Progenitor cell of endocrine pancreas (in vitro differentiated cells): ENCODE results near the gene CREBBP. TPM values are rescaled to one million over a fixed set of nuclear protein-coding genes. Genes with fewer than 3 reads are reported as not detected.
"Not testable (repeated sequence)": the region's sequence is repeated elsewhere in the genome, so short reads cannot be mapped to it uniquely, and the experiment has no call there.

Experiments used
- DNase-seq: peaks from one replicate; pipeline ENCODE4 v3.0.0; 2021; ENCODE audit warnings: low spot score; ENCODE audit not compliant: unreplicated experiment
- H3K27ac Mint-ChIP-seq: 2 replicates; pipeline ENCODE4 v1.8.0; 2021; ENCODE audit warnings: mild to moderate bottlenecking, moderate library complexity, mixed read lengths
- H3K27me3 Mint-ChIP-seq: 2 replicates; pipeline ENCODE4 v1.8.0; 2021; ENCODE audit warnings: mixed read lengths
- H3K36me3 Mint-ChIP-seq: 2 replicates; pipeline ENCODE4 v1.8.0; 2022; ENCODE audit warnings: mixed read lengths; ENCODE audit not compliant: insufficient read depth
- H3K4me1 Mint-ChIP-seq: 2 replicates; pipeline ENCODE4 v1.8.0; 2021; ENCODE audit warnings: low read depth, mixed read lengths
- H3K4me3 Mint-ChIP-seq: 2 replicates; pipeline ENCODE4 v1.8.0; 2021; ENCODE audit warnings: low read depth, mild to moderate bottlenecking, moderate library complexity, mixed read lengths
- H3K9me3 Mint-ChIP-seq: 2 replicates; pipeline ENCODE4 v1.8.0; 2021; ENCODE audit warnings: low read depth, mixed read lengths
- CTCF ChIP-seq: fragments of 200-600 bp; sonication (generic); IDR thresholded peaks from one replicate; pipeline ENCODE4 v1.5.0; 2021; ENCODE audit warnings: antibody characterized with exemption, mild to moderate bottlenecking; ENCODE audit not compliant: unreplicated experiment
- long read RNA-seq: library from polyadenylated mRNA; unstranded; transcript quantifications from one replicate; pipeline ENCODE4 v2.0.0, GENCODE V29; 2020
- total RNA-seq: library from RNA; stranded (reverse); gene quantifications from 2 replicates; pipeline ENCODE4 v1.2.1, GENCODE V29; 2021

The CREBBP gene
- 144 and 146 TPM in 2 replicates for total RNA-seq
- long read RNA-seq, partial matches to known transcripts, result 47 of 61 reads
- long read RNA-seq, other reads (novel, unspliced or antisense), result 14 of 61 reads

GRCh38 chr16:3880623-3881498 is at the start of gene CREBBP:
TSS of gene CREBBP (minus strand) at chr16:3880713. CDS start at chr16:3879916, 797 bp downstream.
- Mint-ChIP-seq H3K36me3 (peaks cover 2% of the 10 kb centered on the region), H3K27ac (peak within 1 kb of the TSS; percentile 91), H3K9me3 (no peaks in the 10 kb centered on the region), H3K4me3 (peak within 1 kb of the TSS; percentile 87), H3K4me1 (peaks cover 38% of the 10 kb centered on the region), H3K27me3 (no peaks in the 10 kb centered on the region)
- DNase-seq, result peak; percentile 83
- TF ChIP-seq CTCF, result no peak

- not testable (repeated sequence) for H3K27me3 Mint-ChIP-seq, H3K36me3 Mint-ChIP-seq, H3K4me3 Mint-ChIP-seq, H3K27ac Mint-ChIP-seq, H3K4me1 Mint-ChIP-seq, H3K9me3 Mint-ChIP-seq, DNase-seq
Measured at GRCh38 chr16:3927147-3927546, 46.6 kb upstream of the CREBBP start.

GRCh38 chr16:3924763-3925162 is 44.2 kb upstream of the CREBBP start:
- no peak for TF ChIP-seq CTCF
- no peak for DNase-seq
- Mint-ChIP-seq H3K9me3 (no peaks in the 10 kb centered on the region), H3K27me3 (peaks cover 2% of the 10 kb centered on the region), H3K4me1 (peaks cover 8% of the 10 kb centered on the region), H3K36me3 (no peaks in the 10 kb centered on the region), H3K27ac (no peak overlapping the region), H3K4me3 (no peak overlapping the region)

GRCh38 chr16:3922241-3922640 is 41.7 kb upstream of the CREBBP start:
- peak overlapping the region; percentile 20 for H3K27ac Mint-ChIP-seq
- peaks cover 8% of the 10 kb centered on the region for H3K4me1 Mint-ChIP-seq
- H3K36me3 Mint-ChIP-seq, result no peaks in the 10 kb centered on the region
- no peak for TF ChIP-seq CTCF
- no peak for DNase-seq
- peaks cover 2% of the 10 kb centered on the region for H3K27me3 Mint-ChIP-seq
- peaks cover 11% of the 10 kb centered on the region for H3K9me3 Mint-ChIP-seq
- no peak overlapping the region for H3K4me3 Mint-ChIP-seq

GRCh38 chr16:3920206-3920605 is 39.7 kb upstream of the CREBBP start:
- Mint-ChIP-seq H3K9me3 (peaks cover 11% of the 10 kb centered on the region), H3K4me1 (no peaks in the 10 kb centered on the region), H3K27ac (no peak overlapping the region), H3K4me3 (no peak overlapping the region), H3K27me3 (peaks cover 2% of the 10 kb centered on the region), H3K36me3 (no peaks in the 10 kb centered on the region)
- no peak for TF ChIP-seq CTCF
- DNase-seq, result no peak

GRCh38 chr16:3919413-3919812 is 38.9 kb upstream of the CREBBP start:
- no peaks in the 10 kb centered on the region for H3K4me1 Mint-ChIP-seq
- H3K36me3 Mint-ChIP-seq, result no peaks in the 10 kb centered on the region
- no peak for DNase-seq
- H3K4me3 Mint-ChIP-seq, result no peak overlapping the region
- H3K27ac Mint-ChIP-seq, result no peak overlapping the region
- TF ChIP-seq CTCF, result no peak
- peaks cover 11% of the 10 kb centered on the region for H3K9me3 Mint-ChIP-seq
- H3K27me3 Mint-ChIP-seq, result peaks cover 2% of the 10 kb centered on the region
